ENCODE measurements around the gene SCN5A. TPM values are rescaled to one million over a fixed set of nuclear protein-coding genes. Genes with fewer than 3 reads are reported as not detected.

SCN5A gene
- total and polyA plus RNA-seq, 2 experiments from 2014 or later: 0.97 to 1.3 TPM

- TF ChIP-seq CTCF (IDR thresholded peaks at IDR 0.05; ENCODE audit: poor library complexity): no peak
- Histone ChIP-seq H3K4me1 (ENCODE audit: insufficient read depth) (peaks cover 5% of the 10 kb centered on the region), H3K4me3 (no peak overlapping the region), H3K79me2 (no peaks in the 10 kb centered on the region), H3K27me3 (peaks cover 2% of the 10 kb centered on the region), H3K36me3 (replicated peaks; ENCODE audit: insufficient read depth, low read depth) (no peaks in the 10 kb centered on the region), H3K4me2 (no peak overlapping the region), H4K20me1 (ENCODE audit: insufficient read depth, poor library complexity, severe bottlenecking) (no peaks in the 10 kb centered on the region), H3K27ac (no peak overlapping the region), H3K9me3 (ENCODE audit: low read depth) (no peaks in the 10 kb centered on the region), H3K9me2 (replicated peaks; ENCODE audit: insufficient read depth) (no peaks in the 10 kb centered on the region), H2AFZ (no peak overlapping the region)
- WGBS (ENCODE audit: low lambda C conversion rate, missing lambda C conversion rate): 76% methylated on average over 2 of the region's 2 CpGs
- DNase-seq (ENCODE audit: low spot score): no peak
Observed at GRCh38 chr3:38590521-38590920, 59.0 kb downstream of the SCN5A start.

- no peaks in the 10 kb centered on the region for H3K9me3 ChIP-seq (ENCODE audit: low read depth)
- H3K4me2 ChIP-seq: no peak overlapping the region
- H3K9me2 ChIP-seq (replicated peaks; ENCODE audit: insufficient read depth): no peaks in the 10 kb centered on the region
- TF ChIP-seq EZH2phosphoT487 (IDR thresholded peaks at IDR 0.05; ENCODE audit: low read depth, severe bottlenecking, unreplicated experiment): no peak
- no peak for TF ChIP-seq EZH2 (IDR thresholded peaks at IDR 0.05; ENCODE audit: borderline replicate concordance)
- TF ChIP-seq CTCF (IDR thresholded peaks at IDR 0.05; ENCODE audit: poor library complexity): no peak
- H4K20me1 ChIP-seq (ENCODE audit: insufficient read depth, poor library complexity, severe bottlenecking): no peaks in the 10 kb centered on the region
- DNase-seq (ENCODE audit: low spot score): no peak
- 91% methylated on average over 20 of the region's 20 CpGs for WGBS (ENCODE audit: low lambda C conversion rate, missing lambda C conversion rate)
- H3K4me3 ChIP-seq: no peak overlapping the region
- no peak overlapping the region for H2AFZ ChIP-seq
- no peak overlapping the region for H3K27ac ChIP-seq
- peaks cover 2% of the 10 kb centered on the region for H3K27me3 ChIP-seq
- H3K4me1 ChIP-seq (ENCODE audit: insufficient read depth): peaks cover 5% of the 10 kb centered on the region
- no peaks in the 10 kb centered on the region for H3K36me3 ChIP-seq (replicated peaks; ENCODE audit: insufficient read depth, low read depth)
- no peaks in the 10 kb centered on the region for H3K79me2 ChIP-seq
Observed at GRCh38 chr3:38588995-38589937, 60.2 kb downstream of the SCN5A start.

GRCh38 chr3:38588371-38588971 is 61.0 kb downstream of the SCN5A start:
- H2AFZ ChIP-seq: no peak overlapping the region
- H3K4me2 ChIP-seq: no peak overlapping the region
- H3K9me2 ChIP-seq (replicated peaks; ENCODE audit: insufficient read depth): no peaks in the 10 kb centered on the region
- no peak for TF ChIP-seq EZH2 (IDR thresholded peaks at IDR 0.05; ENCODE audit: borderline replicate concordance)
- TF ChIP-seq EZH2phosphoT487 (IDR thresholded peaks at IDR 0.05; ENCODE audit: low read depth, severe bottlenecking, unreplicated experiment): no peak
- no peak for TF ChIP-seq CTCF (IDR thresholded peaks at IDR 0.05; ENCODE audit: poor library complexity)
- DNase-seq (ENCODE audit: low spot score): no peak
- 79% methylated on average over 9 of the region's 10 CpGs for WGBS (ENCODE audit: low lambda C conversion rate, missing lambda C conversion rate)
- no peaks in the 10 kb centered on the region for H3K36me3 ChIP-seq (replicated peaks; ENCODE audit: insufficient read depth, low read depth)
- no peaks in the 10 kb centered on the region for H3K79me2 ChIP-seq
- no peaks in the 10 kb centered on the region for H3K9me3 ChIP-seq (ENCODE audit: low read depth)
- no peaks in the 10 kb centered on the region for H4K20me1 ChIP-seq (ENCODE audit: insufficient read depth, poor library complexity, severe bottlenecking)
- H3K27me3 ChIP-seq: peaks cover 2% of the 10 kb centered on the region
- peaks cover 5% of the 10 kb centered on the region for H3K4me1 ChIP-seq (ENCODE audit: insufficient read depth)
- no peak overlapping the region for H3K4me3 ChIP-seq
- H3K27ac ChIP-seq: no peak overlapping the region

All from hepatocyte (in vitro differentiated cells).